ENCODE results near the gene KCNJ12.
"Not testable (repeated sequence)": the region's sequence is repeated elsewhere in the genome, so short reads cannot be mapped to it uniquely, and the experiment has no call there.

KCNJ12 gene

GRCh38 chr17:21376081-21376758 is at the start of gene KCNJ12:
Gene KCNJ12, plus strand, starts transcription at chr17:21376357. Its CDS starts 38,986 bp downstream, at chr17:21415343.
- WGBS (ENCODE audit: insufficient coverage, insufficient read length): no CpG with 5 or more reads among the region's 82 CpGs
- no peaks in the 10 kb centered on the region for H3K9me3 ChIP-seq (ENCODE audit: control insufficient read depth, insufficient read depth, low read length)
- no peak within 1 kb of the TSS for H3K27ac ChIP-seq (ENCODE audit: low read length)
- H3K27me3 ChIP-seq (ENCODE audit: control insufficient read depth, insufficient read depth, low read length): peaks cover 19% of the 10 kb centered on the region; the same call in 1 of the 2 replicates
- no peak for DNase-seq (ENCODE audit: low read depth, low spot score)
- H3K36me3 ChIP-seq (ENCODE audit: control insufficient read depth, insufficient read depth, low read length): no peaks in the 10 kb centered on the region
- peak within 1 kb of the TSS; percentile 29; the same call in 1 of the 2 replicates for H3K4me3 ChIP-seq (ENCODE audit: low read length)
- H3K4me1 ChIP-seq (ENCODE audit: control insufficient read depth, insufficient read depth, low read length): peaks cover 5% of the 10 kb centered on the region

- H3K4me1 ChIP-seq (ENCODE audit: control insufficient read depth, insufficient read depth, low read length); DNase-seq (ENCODE audit: low read depth, low spot score); H3K36me3 ChIP-seq (ENCODE audit: control insufficient read depth, insufficient read depth, low read length); H3K27ac ChIP-seq (ENCODE audit: low read length); H3K27me3 ChIP-seq (ENCODE audit: control insufficient read depth, insufficient read depth, low read length); H3K4me3 ChIP-seq (ENCODE audit: low read length); H3K9me3 ChIP-seq (ENCODE audit: control insufficient read depth, insufficient read depth, low read length): not testable (repeated sequence)
- WGBS (ENCODE audit: insufficient coverage, insufficient read length): no CpG with 5 or more reads among the region's 1 CpG
Observed at GRCh38 chr17:21327921-21328320, 48.2 kb upstream of the KCNJ12 start.

GRCh38 chr17:21328778-21329177 is 47.4 kb upstream of the KCNJ12 start:
- H3K9me3 ChIP-seq (ENCODE audit: control insufficient read depth, insufficient read depth, low read length); H3K27ac ChIP-seq (ENCODE audit: low read length); H3K4me3 ChIP-seq (ENCODE audit: low read length); H3K4me1 ChIP-seq (ENCODE audit: control insufficient read depth, insufficient read depth, low read length); H3K27me3 ChIP-seq (ENCODE audit: control insufficient read depth, insufficient read depth, low read length); H3K36me3 ChIP-seq (ENCODE audit: control insufficient read depth, insufficient read depth, low read length); DNase-seq (ENCODE audit: low read depth, low spot score): not testable (repeated sequence)
- WGBS (ENCODE audit: insufficient coverage, insufficient read length): no CpG with 5 or more reads among the region's 2 CpGs

- Histone ChIP-seq H3K27me3 (ENCODE audit: control insufficient read depth, insufficient read depth, low read length) (no peaks in the 10 kb centered on the region), H3K4me1 (ENCODE audit: control insufficient read depth, insufficient read depth, low read length) (no peaks in the 10 kb centered on the region), H3K9me3 (ENCODE audit: control insufficient read depth, insufficient read depth, low read length) (no peaks in the 10 kb centered on the region), H3K27ac (ENCODE audit: low read length) (no peak overlapping the region), H3K4me3 (ENCODE audit: low read length) (no peak overlapping the region), H3K36me3 (ENCODE audit: control insufficient read depth, insufficient read depth, low read length) (no peaks in the 10 kb centered on the region)
- no peak for DNase-seq (ENCODE audit: low read depth, low spot score)
- WGBS (ENCODE audit: insufficient coverage, insufficient read length): no CpG with 5 or more reads among the region's 9 CpGs
Observed at GRCh38 chr17:21330436-21331160, 45.6 kb upstream of the KCNJ12 start.

- H3K9me3 ChIP-seq (ENCODE audit: control insufficient read depth, insufficient read depth, low read length); DNase-seq (ENCODE audit: low read depth, low spot score); H3K4me3 ChIP-seq (ENCODE audit: low read length); H3K36me3 ChIP-seq (ENCODE audit: control insufficient read depth, insufficient read depth, low read length); H3K4me1 ChIP-seq (ENCODE audit: control insufficient read depth, insufficient read depth, low read length); H3K27ac ChIP-seq (ENCODE audit: low read length); H3K27me3 ChIP-seq (ENCODE audit: control insufficient read depth, insufficient read depth, low read length): not testable (repeated sequence)
- no CpG with 5 or more reads among the region's 4 CpGs for WGBS (ENCODE audit: insufficient coverage, insufficient read length)
Observed at GRCh38 chr17:21336541-21337294, 39.4 kb upstream of the KCNJ12 start.

- no CpG with 5 or more reads among the region's 8 CpGs for WGBS (ENCODE audit: insufficient coverage, insufficient read length)
- H3K36me3 ChIP-seq (ENCODE audit: control insufficient read depth, insufficient read depth, low read length); H3K9me3 ChIP-seq (ENCODE audit: control insufficient read depth, insufficient read depth, low read length); DNase-seq (ENCODE audit: low read depth, low spot score); H3K27ac ChIP-seq (ENCODE audit: low read length); H3K4me1 ChIP-seq (ENCODE audit: control insufficient read depth, insufficient read depth, low read length); H3K4me3 ChIP-seq (ENCODE audit: low read length); H3K27me3 ChIP-seq (ENCODE audit: control insufficient read depth, insufficient read depth, low read length): not testable (repeated sequence)
Observed at GRCh38 chr17:21337981-21338625, 38.1 kb upstream of the KCNJ12 start.

- no peak overlapping the region for H3K27ac ChIP-seq (ENCODE audit: low read length)
- H3K4me3 ChIP-seq (ENCODE audit: low read length): no peak overlapping the region
- no peak for DNase-seq (ENCODE audit: low read depth, low spot score)
- no peaks in the 10 kb centered on the region for H3K36me3 ChIP-seq (ENCODE audit: control insufficient read depth, insufficient read depth, low read length)
- no peaks in the 10 kb centered on the region for H3K9me3 ChIP-seq (ENCODE audit: control insufficient read depth, insufficient read depth, low read length)
- no peaks in the 10 kb centered on the region; the same call in 1 of the 2 replicates for H3K4me1 ChIP-seq (ENCODE audit: control insufficient read depth, insufficient read depth, low read length)
- no CpG with 5 or more reads among the region's 7 CpGs for WGBS (ENCODE audit: insufficient coverage, insufficient read length)
- no peaks in the 10 kb centered on the region for H3K27me3 ChIP-seq (ENCODE audit: control insufficient read depth, insufficient read depth, low read length)
Observed at GRCh38 chr17:21339011-21339410, 37.1 kb upstream of the KCNJ12 start.

- DNase-seq (ENCODE audit: low read depth, low spot score); H3K4me3 ChIP-seq (ENCODE audit: low read length); H3K36me3 ChIP-seq (ENCODE audit: control insufficient read depth, insufficient read depth, low read length); H3K4me1 ChIP-seq (ENCODE audit: control insufficient read depth, insufficient read depth, low read length); H3K9me3 ChIP-seq (ENCODE audit: control insufficient read depth, insufficient read depth, low read length); H3K27me3 ChIP-seq (ENCODE audit: control insufficient read depth, insufficient read depth, low read length); H3K27ac ChIP-seq (ENCODE audit: low read length): not testable (repeated sequence)
- no CpG with 5 or more reads among the region's 11 CpGs for WGBS (ENCODE audit: insufficient coverage, insufficient read length)
Observed at GRCh38 chr17:21339571-21339970, 36.6 kb upstream of the KCNJ12 start.

- no CpG with 5 or more reads among the region's 6 CpGs for WGBS (ENCODE audit: insufficient coverage, insufficient read length)
- H3K4me1 ChIP-seq (ENCODE audit: control insufficient read depth, insufficient read depth, low read length); H3K4me3 ChIP-seq (ENCODE audit: low read length); H3K27ac ChIP-seq (ENCODE audit: low read length); H3K27me3 ChIP-seq (ENCODE audit: control insufficient read depth, insufficient read depth, low read length); H3K36me3 ChIP-seq (ENCODE audit: control insufficient read depth, insufficient read depth, low read length); H3K9me3 ChIP-seq (ENCODE audit: control insufficient read depth, insufficient read depth, low read length); DNase-seq (ENCODE audit: low read depth, low spot score): not testable (repeated sequence)
Observed at GRCh38 chr17:21340407-21340806, 35.8 kb upstream of the KCNJ12 start.

GRCh38 chr17:21341279-21341678 is 34.9 kb upstream of the KCNJ12 start:
- not testable (repeated sequence) for H3K27ac ChIP-seq (ENCODE audit: low read length); H3K27me3 ChIP-seq (ENCODE audit: control insufficient read depth, insufficient read depth, low read length); H3K36me3 ChIP-seq (ENCODE audit: control insufficient read depth, insufficient read depth, low read length); H3K4me3 ChIP-seq (ENCODE audit: low read length); H3K4me1 ChIP-seq (ENCODE audit: control insufficient read depth, insufficient read depth, low read length); H3K9me3 ChIP-seq (ENCODE audit: control insufficient read depth, insufficient read depth, low read length); DNase-seq (ENCODE audit: low read depth, low spot score)
- WGBS (ENCODE audit: insufficient coverage, insufficient read length): no CpG with 5 or more reads among the region's 4 CpGs
